Gastrocnemius medialis (tissue), 4 donors: ENCODE data around the gene CCBE1.

Experiments used
- CTCF ChIP-seq, 5 experiments: fragments of 450-650 bp in 3 of 5; fragments of 200-600 bp in 2 of 5; sonication (generic) in 2 of 5; IDR thresholded peaks in 4 of 5; conservative IDR thresholded peaks in 1 of 5; 1 replicate in 4 of 5; 2 replicates in 1 of 5; pipeline ENCODE4 v1.5.1; 2016 to 2019; ENCODE audit warnings: antibody characterized with exemption in 5 of 5, mild to moderate bottlenecking in 3 of 5, moderate library complexity in 3 of 5
- POLR2A ChIP-seq, 2 donors: fragments of 450-650 bp; IDR thresholded peaks; one replicate each; pipeline ENCODE4 v1.6.1; 2017; ENCODE audit warnings: antibody characterized with exemption in 2 of 2, mild to moderate bottlenecking in 2 of 2, moderate library complexity in 2 of 2

GRCh38 chr18:59520562-59521355 lies 176.5 kb downstream of the CCBE1 start:
- TF ChIP-seq CTCF (IDR thresholded peaks at IDR 0.05 in 4 of 5, conservative IDR thresholded peaks at IDR 0.05 in 1 of 5) (no peak), POLR2A (IDR thresholded peaks at IDR 0.05) (no peak)
